ENCODE measurements around the gene CSH2. TPM values are rescaled to one million over a fixed set of nuclear protein-coding genes. Genes with fewer than 3 reads are reported as not detected.
"Not testable (repeated sequence)": the region's sequence is repeated elsewhere in the genome, so short reads cannot be mapped to it uniquely, and the experiment has no call there.

Gene CSH2
- total and polyA plus RNA-seq, 2 of the 13 experiments (the other 11 are each of a cell fraction or from before 2014, with no cell fraction given): not detected

DNA sequence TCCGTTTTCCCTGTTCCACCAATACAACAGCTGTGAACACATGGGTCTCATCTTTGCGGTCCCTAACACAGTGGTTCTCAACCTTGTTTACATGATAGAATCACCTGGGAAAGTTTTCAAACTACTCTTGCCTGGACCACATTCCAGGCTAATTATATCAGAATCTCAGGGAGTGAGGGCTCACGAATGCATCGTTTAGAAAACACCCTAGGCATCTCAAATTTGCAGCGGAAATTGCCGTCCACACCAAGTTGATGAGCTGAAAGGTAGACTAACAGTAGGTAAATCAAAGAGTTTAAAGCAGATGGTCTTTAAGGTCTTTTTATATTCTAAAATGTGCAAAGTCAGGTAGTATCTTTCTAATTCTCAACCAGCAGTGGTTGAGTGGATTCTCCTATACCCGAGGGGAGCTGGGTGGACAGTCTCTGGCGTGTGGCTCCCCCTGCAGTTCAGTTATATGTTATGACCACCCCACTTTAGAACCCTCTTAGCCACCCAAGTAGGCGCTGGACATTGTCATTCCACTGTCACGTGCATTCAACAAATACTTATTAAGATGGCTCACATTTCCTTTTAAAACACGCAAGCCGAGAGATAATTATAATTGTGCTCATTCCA, 33.8 kb upstream of the CSH2 start:
- POLR2A ChIA-PET; FAIRE-seq; H3K36me3 ChIP-seq (replicated peaks in 1 of 2; ENCODE audit: control insufficient read depth in 1 of 2, insufficient read depth in 2 of 2, low read length in 2 of 2); DNase-seq (ENCODE audit: low spot score); H3K9ac ChIP-seq (ENCODE audit: insufficient read depth, low read depth, low read length); in situ Hi-C loops (cut with HindIII; ENCODE audit: extremely low pct_ligation_motif_present, low pct_unique_long_range_greater_than_20kb); H3K4me2 ChIP-seq (ENCODE audit: low read depth, low read length); CTCF ChIA-PET (ENCODE audit: low intra/inter-chr PET ratio, low total read pairs); H3K27ac ChIP-seq (ENCODE audit: extremely low read length, insufficient read depth, low read length); intact Hi-C loops (cut with micrococcal nuclease; ENCODE audit: unreplicated experiment); H2AFZ ChIP-seq (ENCODE audit: low read length); H4K20me1 ChIP-seq (ENCODE audit: insufficient read depth, low read length); BruUV-seq (replicated peaks); H3K4me1 ChIP-seq (ENCODE audit: insufficient read depth, low read length); H3K4me3 ChIP-seq (replicated peaks in 1 of 3; ENCODE audit: insufficient read depth in 1 of 3, low read depth in 2 of 3, low read length in 3 of 3); H3K79me2 ChIP-seq (ENCODE audit: insufficient read depth, low read length); H3K9me3 ChIP-seq (ENCODE audit: low read length): not testable (repeated sequence)
- peaks cover 4 to 26% of the 10 kb centered on the region in 2 experiments; a peak in 3 of 5 replicates for H3K27me3 ChIP-seq (ENCODE audit: control insufficient read depth in 1 of 2, insufficient read depth in 2 of 2, low read length in 2 of 2)
- ATAC-seq: peak; percentile 67; the same call in 2 of the 3 replicates
- 10% methylated on average over 12 of the region's 12 CpGs for WGBS (ENCODE audit: low lambda C conversion rate)
- TF ChIP-seq, protein P1, sequence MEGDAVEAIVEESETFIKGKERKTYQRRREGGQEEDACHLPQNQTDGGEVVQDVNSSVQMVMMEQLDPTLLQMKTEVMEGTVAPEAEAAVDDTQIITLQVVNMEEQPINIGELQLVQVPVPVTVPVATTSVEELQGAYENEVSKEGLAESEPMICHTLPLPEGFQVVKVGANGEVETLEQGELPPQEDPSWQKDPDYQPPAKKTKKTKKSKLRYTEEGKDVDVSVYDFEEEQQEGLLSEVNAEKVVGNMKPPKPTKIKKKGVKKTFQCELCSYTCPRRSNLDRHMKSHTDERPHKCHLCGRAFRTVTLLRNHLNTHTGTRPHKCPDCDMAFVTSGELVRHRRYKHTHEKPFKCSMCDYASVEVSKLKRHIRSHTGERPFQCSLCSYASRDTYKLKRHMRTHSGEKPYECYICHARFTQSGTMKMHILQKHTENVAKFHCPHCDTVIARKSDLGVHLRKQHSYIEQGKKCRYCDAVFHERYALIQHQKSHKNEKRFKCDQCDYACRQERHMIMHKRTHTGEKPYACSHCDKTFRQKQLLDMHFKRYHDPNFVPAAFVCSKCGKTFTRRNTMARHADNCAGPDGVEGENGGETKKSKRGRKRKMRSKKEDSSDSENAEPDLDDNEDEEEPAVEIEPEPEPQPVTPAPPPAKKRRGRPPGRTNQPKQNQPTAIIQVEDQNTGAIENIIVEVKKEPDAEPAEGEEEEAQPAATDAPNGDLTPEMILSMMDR (CRISPR knock-in tag; IDR thresholded peaks at IDR 0.05): peak; percentile 21

DNA sequence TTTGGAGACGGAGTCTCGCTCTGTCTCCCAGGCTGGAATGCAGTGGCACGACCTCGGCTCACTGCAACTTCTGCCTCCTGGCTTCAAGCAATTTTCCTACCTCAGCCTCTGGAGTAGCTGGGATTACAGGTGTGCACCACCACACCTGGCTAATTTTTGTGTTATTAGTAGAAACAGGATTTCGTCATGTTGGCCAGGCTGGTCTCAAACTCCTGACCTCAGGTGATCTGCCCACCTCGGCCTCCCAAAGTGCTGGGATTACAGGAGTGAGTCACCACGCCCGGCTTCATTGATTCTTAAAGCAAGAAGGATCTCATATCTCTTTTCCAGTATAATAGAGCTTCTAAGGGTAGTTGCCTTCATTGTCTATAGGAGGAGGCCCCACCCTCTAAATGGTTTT, 31.3 kb upstream of the CSH2 start:
- H3K4me2 ChIP-seq (ENCODE audit: low read depth, low read length); H3K79me2 ChIP-seq (ENCODE audit: insufficient read depth, low read length); H3K36me3 ChIP-seq (replicated peaks in 1 of 2; ENCODE audit: control insufficient read depth in 1 of 2, insufficient read depth in 2 of 2, low read length in 2 of 2); CTCF ChIA-PET (ENCODE audit: low intra/inter-chr PET ratio, low total read pairs); H2AFZ ChIP-seq (ENCODE audit: low read length); H4K20me1 ChIP-seq (ENCODE audit: insufficient read depth, low read length); ATAC-seq; DNase-seq (ENCODE audit: low spot score); POLR2A ChIA-PET; H3K9ac ChIP-seq (ENCODE audit: insufficient read depth, low read depth, low read length); in situ Hi-C loops (cut with HindIII; ENCODE audit: extremely low pct_ligation_motif_present, low pct_unique_long_range_greater_than_20kb); H3K27ac ChIP-seq (ENCODE audit: extremely low read length, insufficient read depth, low read length); BruUV-seq (replicated peaks); intact Hi-C loops (cut with micrococcal nuclease; ENCODE audit: unreplicated experiment); H3K4me1 ChIP-seq (ENCODE audit: insufficient read depth, low read length); H3K9me3 ChIP-seq (ENCODE audit: low read length); H3K4me3 ChIP-seq (replicated peaks in 1 of 3; ENCODE audit: insufficient read depth in 1 of 3, low read depth in 2 of 3, low read length in 3 of 3); FAIRE-seq: not testable (repeated sequence)
- 28% methylated on average over 8 of the region's 8 CpGs for WGBS (ENCODE audit: low lambda C conversion rate)
- peaks cover 3 to 10% of the 10 kb centered on the region in 2 experiments; a peak in 3 of 5 replicates for H3K27me3 ChIP-seq (ENCODE audit: control insufficient read depth in 1 of 2, insufficient read depth in 2 of 2, low read length in 2 of 2)
